HepG2 (cell line): ENCODE results near the gene NEK9. TPM values are rescaled to one million over a fixed set of nuclear protein-coding genes. Genes with fewer than 3 reads are reported as not detected.

Experiments used
- CBX2 ChIP-seq, 2 experiments: fragments of 200-600 bp in 1 of 2; sonication (generic); formaldehyde crosslinking in 1 of 2; IDR thresholded peaks; 2 replicates each; pipeline versions ENCODE4 v1.7.0 to v1.8.1; 2018 to 2022; ENCODE audit warnings: low read depth in 2 of 2, low read length in 1 of 2, mild to moderate bottlenecking in 1 of 2, missing genetic modification reagents in 1 of 2
- EEA1 ChIP-seq: sonication (generic); formaldehyde crosslinking; IDR thresholded peaks from 2 replicates; pipeline ENCODE4 v1.5.1; 2020; ENCODE audit warnings: mild to moderate bottlenecking, missing genetic modification reagents, borderline replicate concordance
- FOSL2 ChIP-seq: sonication (generic); formaldehyde crosslinking; IDR thresholded peaks from 2 replicates; pipeline ENCODE4 v1.4.0; 2020; ENCODE audit warnings: missing genetic modification reagents
- GPN1 ChIP-seq: sonication (generic); formaldehyde crosslinking; IDR thresholded peaks from 2 replicates; pipeline ENCODE4 v1.5.1; 2020; ENCODE audit warnings: missing genetic modification reagents, borderline replicate concordance
- GTF2F1 ChIP-seq: fragments of 150-350 bp; IDR thresholded peaks from 2 replicates; pipeline ENCODE4 v1.6.1; 2014; ENCODE audit warnings: low read length
- GTF3A ChIP-seq: sonication (generic); formaldehyde crosslinking; conservative IDR thresholded peaks from 2 replicates; pipeline ENCODE4 v1.4.0; 2020; ENCODE audit warnings: mild to moderate bottlenecking, missing genetic modification reagents
- KLF13 ChIP-seq: sonication (generic); formaldehyde crosslinking; IDR thresholded peaks from 2 replicates; pipeline ENCODE4 v1.4.0; 2020; ENCODE audit warnings: mild to moderate bottlenecking, missing genetic modification reagents
- MTA3 ChIP-seq: sonication (generic); formaldehyde crosslinking; IDR thresholded peaks from 2 replicates; pipeline ENCODE4 v1.4.0; 2020; ENCODE audit warnings: missing genetic modification reagents
- NFATC3 ChIP-seq: sonication (generic); formaldehyde crosslinking; IDR thresholded peaks from 2 replicates; pipeline ENCODE4 v1.5.1; 2020; ENCODE audit warnings: mild to moderate bottlenecking, missing genetic modification reagents
- POLR2A ChIP-seq, 2 experiments: IDR thresholded peaks; 2 replicates each; pipeline ENCODE4 v1.6.1; 2011; ENCODE audit warnings: low read depth in 2 of 2, low read length in 2 of 2, mild to moderate bottlenecking in 1 of 2, moderate library complexity in 1 of 2; ENCODE audit not compliant: insufficient read depth in 1 of 2
- SETDB1 ChIP-seq: sonication (generic); formaldehyde crosslinking; IDR thresholded peaks from 2 replicates; pipeline ENCODE4 v1.5.1; 2020; ENCODE audit warnings: missing genetic modification reagents, mild to moderate bottlenecking, borderline replicate concordance
- SMC3 ChIP-seq: IDR thresholded peaks from 2 replicates; pipeline ENCODE4 v1.6.1; 2011; ENCODE audit warnings: low read length, improper control_type of control experiment
- ZNF143 ChIP-seq: sonication (generic); formaldehyde crosslinking; IDR thresholded peaks from 2 replicates; pipeline ENCODE4 v1.4.0; 2020; ENCODE audit warnings: missing genetic modification reagents
- ZNF607 ChIP-seq: sonication (generic); formaldehyde crosslinking; IDR thresholded peaks from 2 replicates; pipeline ENCODE4 v1.5.1; 2020; ENCODE audit warnings: missing genetic modification reagents, mild to moderate bottlenecking, borderline replicate concordance
- ZNF775 ChIP-seq: sonication (generic); formaldehyde crosslinking; IDR thresholded peaks from 2 replicates; pipeline ENCODE4 v1.4.0; 2020; ENCODE audit warnings: missing genetic modification reagents, mild to moderate bottlenecking, moderate library complexity, borderline replicate concordance
- ZSCAN29 ChIP-seq: sonication (generic); formaldehyde crosslinking; conservative IDR thresholded peaks from 2 replicates; pipeline ENCODE4 v1.4.0; 2020; ENCODE audit warnings: mild to moderate bottlenecking, missing genetic modification reagents
- polyA plus RNA-seq, 8 experiments: library from polyadenylated mRNA; depleted of rRNA in 3 of 8; stranded (reverse) in 7 of 8; unstranded in 1 of 8; fragments of >200 nt; fragmentation: Illumina TruSeq in 4 of 8; extraction: Trizol in 4 of 8; gene quantifications; 2 replicates each; pipeline versions ENCODE4 v1.2.1 to v1.2.3, GENCODE V29; 2011 to 2016; ENCODE audit warnings: low read depth in 4 of 8, missing spikeins in 1 of 8, mixed read lengths in 1 of 8; ENCODE audit not compliant: insufficient read depth in 1 of 8
- total RNA-seq, 5 experiments: library from RNA; depleted of rRNA; stranded (reverse); fragments of >200 nt; fragmentation: Illumina TruSeq; extraction: Trizol; gene quantifications; 2 replicates each; pipeline ENCODE4 v1.2.3, GENCODE V29; 2016; ENCODE audit warnings: low read depth in 1 of 5
- TF ChIP-seq, protein P1 (sequence below): sonication (generic); formaldehyde crosslinking; IDR thresholded peaks from 2 replicates; pipeline ENCODE4 v1.8.0; 2022; ENCODE audit warnings: mild to moderate bottlenecking, missing genetic modification reagents
- TF ChIP-seq, protein P2 (sequence below): sonication (generic); formaldehyde crosslinking; IDR thresholded peaks from 2 replicates; pipeline ENCODE4 v1.4.0; 2020; ENCODE audit warnings: missing genetic modification reagents, borderline replicate concordance
- TF ChIP-seq, protein P3 (sequence below): sonication (generic); formaldehyde crosslinking; conservative IDR thresholded peaks from 2 replicates; pipeline ENCODE4 v1.8.0; 2022; ENCODE audit warnings: low read depth, missing genetic modification reagents
- TF ChIP-seq, protein P4 (sequence below): sonication (generic); formaldehyde crosslinking; IDR thresholded peaks from 2 replicates; pipeline ENCODE4 v1.4.0; 2020; ENCODE audit warnings: missing genetic modification reagents

NEK9 gene
- total and polyA plus RNA-seq, 2 of the 13 experiments (the other 11 are each of a cell fraction or from before 2014, with no cell fraction given) = 16.5 to 27.3 TPM

DNA sequence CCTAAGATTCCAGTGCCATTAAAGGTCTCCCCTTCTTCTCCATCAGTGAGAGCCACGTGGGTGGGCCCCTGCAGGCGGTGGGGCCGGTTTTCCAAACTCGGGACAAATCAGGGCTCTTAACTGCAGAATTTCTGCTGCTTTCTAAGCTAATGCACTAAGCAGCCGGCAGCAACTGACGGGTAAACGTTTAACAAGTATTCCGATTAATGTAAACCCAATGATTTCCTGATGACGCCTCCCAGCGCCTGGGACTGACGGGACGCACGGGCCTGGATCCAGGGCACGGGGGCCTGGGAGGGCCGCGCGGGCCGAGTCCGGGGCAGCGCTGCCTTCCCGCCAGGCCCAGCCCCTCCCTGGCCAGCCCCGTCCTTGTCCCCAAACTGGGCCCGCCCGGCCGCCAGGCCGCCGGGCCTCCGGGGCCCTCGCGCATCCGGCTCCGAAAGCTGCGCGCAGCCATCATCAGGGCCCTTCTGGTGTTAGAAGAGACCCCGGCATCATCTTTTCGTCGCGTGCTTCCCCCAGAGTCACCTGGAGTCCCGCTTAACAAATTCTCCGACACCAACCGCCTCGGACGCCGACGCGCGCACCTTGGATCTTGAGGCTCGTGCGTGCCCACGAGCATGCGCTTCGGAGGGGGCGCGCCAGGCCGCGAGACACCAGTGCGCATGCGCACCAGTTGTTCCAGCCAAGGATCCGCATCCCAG is 75.8 kb downstream of the NEK9 start, which contains the start of gene MLH3 (continued):
- TF ChIP-seq EEA1 (CRISPR knock-in tag) (peak; percentile 86; the same call in 1 of the 2 replicates), ZSCAN29 (CRISPR knock-in tag) (no peak), CBX2 (IDR thresholded peaks at IDR 0.05; ENCODE audit: low read depth, low read length) (no peak), CBX2 (CRISPR knock-in tag; IDR thresholded peaks at IDR 0.05; ENCODE audit: low read depth) (0 out of 2 replicates have a peak, but pooled peaks have one; percentile 75), POLR2A (IDR thresholded peaks at IDR 0.05; ENCODE audit: insufficient read depth in 1 of 2, low read depth in 2 of 2, low read length in 2 of 2) (peak; percentile 72 to 75), ZNF775 (no peak), GPN1 (no peak), ZNF607 (no peak), MTA3 (CRISPR knock-in tag) (no peak), GTF3A (CRISPR knock-in tag) (no peak), ZNF143 (0 out of 2 replicates have a peak, but pooled peaks have one; percentile 24), KLF13 (CRISPR knock-in tag) (no peak), NFATC3 (no peak), FOSL2 (no peak), SMC3 (no peak), GTF2F1 (no peak), SETDB1 (no peak)
- TF ChIP-seq, protein P1, sequence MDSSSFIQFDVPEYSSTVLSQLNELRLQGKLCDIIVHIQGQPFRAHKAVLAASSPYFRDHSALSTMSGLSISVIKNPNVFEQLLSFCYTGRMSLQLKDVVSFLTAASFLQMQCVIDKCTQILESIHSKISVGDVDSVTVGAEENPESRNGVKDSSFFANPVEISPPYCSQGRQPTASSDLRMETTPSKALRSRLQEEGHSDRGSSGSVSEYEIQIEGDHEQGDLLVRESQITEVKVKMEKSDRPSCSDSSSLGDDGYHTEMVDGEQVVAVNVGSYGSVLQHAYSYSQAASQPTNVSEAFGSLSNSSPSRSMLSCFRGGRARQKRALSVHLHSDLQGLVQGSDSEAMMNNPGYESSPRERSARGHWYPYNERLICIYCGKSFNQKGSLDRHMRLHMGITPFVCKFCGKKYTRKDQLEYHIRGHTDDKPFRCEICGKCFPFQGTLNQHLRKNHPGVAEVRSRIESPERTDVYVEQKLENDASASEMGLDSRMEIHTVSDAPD = no peak
- TF ChIP-seq, protein P2, sequence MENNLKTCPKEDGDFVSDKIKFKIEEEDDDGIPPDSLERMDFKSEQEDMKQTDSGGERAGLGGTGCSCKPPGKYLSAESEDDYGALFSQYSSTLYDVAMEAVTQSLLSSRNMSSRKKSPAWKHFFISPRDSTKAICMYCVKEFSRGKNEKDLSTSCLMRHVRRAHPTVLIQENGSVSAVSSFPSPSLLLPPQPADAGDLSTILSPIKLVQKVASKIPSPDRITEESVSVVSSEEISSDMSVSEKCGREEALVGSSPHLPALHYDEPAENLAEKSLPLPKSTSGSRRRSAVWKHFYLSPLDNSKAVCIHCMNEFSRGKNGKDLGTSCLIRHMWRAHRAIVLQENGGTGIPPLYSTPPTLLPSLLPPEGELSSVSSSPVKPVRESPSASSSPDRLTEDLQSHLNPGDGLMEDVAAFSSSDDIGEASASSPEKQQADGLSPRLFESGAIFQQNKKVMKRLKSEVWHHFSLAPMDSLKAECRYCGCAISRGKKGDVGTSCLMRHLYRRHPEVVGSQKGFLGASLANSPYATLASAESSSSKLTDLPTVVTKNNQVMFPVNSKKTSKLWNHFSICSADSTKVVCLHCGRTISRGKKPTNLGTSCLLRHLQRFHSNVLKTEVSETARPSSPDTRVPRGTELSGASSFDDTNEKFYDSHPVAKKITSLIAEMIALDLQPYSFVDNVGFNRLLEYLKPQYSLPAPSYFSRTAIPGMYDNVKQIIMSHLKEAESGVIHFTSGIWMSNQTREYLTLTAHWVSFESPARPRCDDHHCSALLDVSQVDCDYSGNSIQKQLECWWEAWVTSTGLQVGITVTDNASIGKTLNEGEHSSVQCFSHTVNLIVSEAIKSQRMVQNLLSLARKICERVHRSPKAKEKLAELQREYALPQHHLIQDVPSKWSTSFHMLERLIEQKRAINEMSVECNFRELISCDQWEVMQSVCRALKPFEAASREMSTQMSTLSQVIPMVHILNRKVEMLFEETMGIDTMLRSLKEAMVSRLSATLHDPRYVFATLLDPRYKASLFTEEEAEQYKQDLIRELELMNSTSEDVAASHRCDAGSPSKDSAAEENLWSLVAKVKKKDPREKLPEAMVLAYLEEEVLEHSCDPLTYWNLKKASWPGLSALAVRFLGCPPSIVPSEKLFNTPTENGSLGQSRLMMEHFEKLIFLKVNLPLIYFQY (CRISPR knock-in tag) = no peak
- TF ChIP-seq, protein P3, sequence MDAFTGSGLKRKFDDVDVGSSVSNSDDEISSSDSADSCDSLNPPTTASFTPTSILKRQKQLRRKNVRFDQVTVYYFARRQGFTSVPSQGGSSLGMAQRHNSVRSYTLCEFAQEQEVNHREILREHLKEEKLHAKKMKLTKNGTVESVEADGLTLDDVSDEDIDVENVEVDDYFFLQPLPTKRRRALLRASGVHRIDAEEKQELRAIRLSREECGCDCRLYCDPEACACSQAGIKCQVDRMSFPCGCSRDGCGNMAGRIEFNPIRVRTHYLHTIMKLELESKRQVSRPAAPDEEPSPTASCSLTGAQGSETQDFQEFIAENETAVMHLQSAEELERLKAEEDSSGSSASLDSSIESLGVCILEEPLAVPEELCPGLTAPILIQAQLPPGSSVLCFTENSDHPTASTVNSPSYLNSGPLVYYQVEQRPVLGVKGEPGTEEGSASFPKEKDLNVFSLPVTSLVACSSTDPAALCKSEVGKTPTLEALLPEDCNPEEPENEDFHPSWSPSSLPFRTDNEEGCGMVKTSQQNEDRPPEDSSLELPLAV (CRISPR knock-in tag) = no peak
- TF ChIP-seq, protein P4, sequence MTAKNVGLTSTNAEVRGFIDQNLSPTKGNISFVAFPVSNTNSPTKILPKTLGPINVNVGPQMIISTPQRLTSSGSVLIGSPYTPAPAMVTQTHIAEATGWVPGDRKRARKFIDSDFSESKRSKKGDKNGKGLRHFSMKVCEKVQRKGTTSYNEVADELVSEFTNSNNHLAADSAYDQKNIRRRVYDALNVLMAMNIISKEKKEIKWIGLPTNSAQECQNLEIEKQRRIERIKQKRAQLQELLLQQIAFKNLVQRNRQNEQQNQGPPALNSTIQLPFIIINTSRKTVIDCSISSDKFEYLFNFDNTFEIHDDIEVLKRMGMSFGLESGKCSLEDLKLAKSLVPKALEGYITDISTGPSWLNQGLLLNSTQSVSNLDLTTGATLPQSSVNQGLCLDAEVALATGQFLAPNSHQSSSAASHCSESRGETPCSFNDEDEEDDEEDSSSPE (CRISPR knock-in tag) = peak; percentile 88
